HFF-Myc (cell line): ENCODE results near the gene PRKCD.

Source experiments
- DNase-seq: peaks from one replicate; pipeline ENCODE4 v3.0.0-alpha.2; 2011; ENCODE audit warnings: low read depth; ENCODE audit errors: extremely low read depth
- H3K4me3 ChIP-seq: replicated peaks from 2 replicates; pipeline ENCODE4 v1.5.1; 2011; ENCODE audit warnings: low read depth, mild to moderate bottlenecking, control low read depth, low read length
- CTCF ChIP-seq: IDR thresholded peaks from 2 replicates; pipeline ENCODE4 v1.5.1; 2012; ENCODE audit warnings: mild to moderate bottlenecking, low read depth, low read length, control low read depth; ENCODE audit errors: missing control alignments

The PRKCD gene

GRCh38 chr3:53151465-53151864 is 9.5 kb upstream of the PRKCD start:
- TF ChIP-seq CTCF: no peak
- no peak for DNase-seq
- H3K4me3 ChIP-seq: no peak overlapping the region

GRCh38 chr3:53151870-53152660 is 8.9 kb upstream of the PRKCD start:
- H3K4me3 ChIP-seq: no peak overlapping the region
- no peak for DNase-seq
- no peak for TF ChIP-seq CTCF

DNA sequence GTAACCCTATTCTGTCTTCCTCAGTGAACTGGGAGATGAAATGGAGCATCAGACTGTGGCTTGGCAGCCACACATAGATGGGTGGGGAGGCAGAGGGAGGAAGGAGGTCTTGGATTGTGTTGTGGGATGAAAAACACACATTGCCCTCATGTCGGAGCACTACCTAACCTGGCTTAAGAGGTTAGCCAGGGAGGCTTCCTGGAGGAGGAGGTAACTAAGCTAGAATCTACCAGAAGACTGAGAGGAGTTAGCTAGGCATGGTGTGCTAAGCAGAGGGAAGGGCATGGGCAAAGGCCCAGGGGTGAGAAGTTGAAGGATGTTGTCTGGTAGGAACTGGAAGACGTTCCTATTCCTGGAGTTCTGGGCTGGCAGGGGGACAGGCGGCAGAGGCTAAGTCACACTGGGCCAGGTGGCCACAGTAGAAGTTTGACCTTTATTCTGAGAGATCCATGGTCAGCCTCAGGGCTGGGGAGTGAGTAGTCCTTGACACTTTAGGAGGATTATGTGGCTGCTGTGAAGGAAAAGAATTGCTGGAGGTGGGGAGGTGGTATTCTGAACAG is 7.7 kb upstream of the PRKCD start:
- no peak overlapping the region for H3K4me3 ChIP-seq
- no peak for DNase-seq
- no peak for TF ChIP-seq CTCF

- TF ChIP-seq CTCF: no peak
- H3K4me3 ChIP-seq: no peak overlapping the region
- no peak for DNase-seq
These were observed 7.0 kb upstream of the PRKCD start for GRCh38 chr3:53153980-53154379.

GRCh38 chr3:53154881-53155285 is 6.1 kb upstream of the PRKCD start:
- no peak overlapping the region for H3K4me3 ChIP-seq
- TF ChIP-seq CTCF: no peak
- DNase-seq: no peak

- no peak for TF ChIP-seq CTCF
- no peak overlapping the region for H3K4me3 ChIP-seq
- no peak for DNase-seq
These were observed 5.2 kb upstream of the PRKCD start for GRCh38 chr3:53155760-53156159.
